GM10248 (cell line): ENCODE data around the gene GLIS1.

Experiments
- CTCF ChIA-PET: fragments of 300-600 bp; sonication (Branson Sonifier 250); formaldehyde crosslinking; extraction: SDS; loops from one replicate; lab custom pipeline; 2021; ENCODE audit warnings: antibody characterized with exemption; lab: Yijun Ruan, JAX
- POLR2A ChIA-PET: fragments of 350-650 bp; sonication (Branson Sonifier 250); formaldehyde crosslinking; extraction: SDS; loops from one replicate; lab custom pipeline; 2020; ENCODE audit warnings: antibody characterized with exemption; lab: Yijun Ruan, JAX
- DNase-seq: peaks from one replicate; pipeline ENCODE4 v3.0.0; 2012; ENCODE audit errors: extremely low spot score
- CTCF ChIP-seq: IDR thresholded peaks from 2 replicates; pipeline ENCODE4 v1.5.1; 2012; ENCODE audit warnings: mild to moderate bottlenecking, low read depth; ENCODE audit errors: extremely low read depth, missing control alignments, control extremely low read depth

The GLIS1 gene

DNA sequence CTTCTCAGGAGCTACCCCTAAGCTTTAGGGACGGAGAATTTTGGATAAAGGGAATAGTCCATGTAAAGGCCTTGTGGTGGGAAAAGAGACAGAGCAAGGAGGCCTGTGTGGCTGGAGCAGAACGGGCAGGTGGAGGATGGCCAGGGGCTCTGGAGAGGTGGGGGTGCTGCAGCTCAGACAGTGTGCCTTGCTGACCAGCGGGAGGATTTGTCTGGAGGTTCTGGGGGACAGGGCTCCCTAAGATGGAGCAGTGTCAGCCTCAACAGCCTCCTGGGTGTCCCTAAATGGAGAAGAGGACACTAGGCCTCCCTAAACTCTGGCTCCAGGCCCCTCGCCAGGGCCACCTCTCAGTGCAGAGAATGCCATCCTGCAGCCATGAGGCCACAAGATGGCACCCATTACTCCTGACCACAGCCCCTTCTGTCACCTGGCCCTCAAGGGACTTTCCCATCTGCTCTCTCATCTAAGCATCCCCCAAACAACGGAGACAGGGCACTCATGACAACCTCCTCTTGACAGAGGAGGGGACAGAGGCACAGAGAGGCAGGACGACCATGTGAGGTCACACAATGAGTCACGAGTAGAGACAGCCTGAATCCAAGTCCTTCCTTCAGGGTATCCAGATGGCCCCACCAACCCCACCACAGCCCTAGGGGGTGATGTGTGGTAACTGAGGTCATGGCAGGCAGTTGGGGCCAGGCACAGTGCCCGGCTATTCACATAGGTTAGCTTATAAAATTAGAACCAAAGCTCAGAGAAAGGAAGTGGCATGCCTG lies 185.0 kb downstream of the GLIS1 start:
- no peak for TF ChIP-seq CTCF
- POLR2A ChIA-PET, result no interaction called here
- no peak for DNase-seq
- CTCF ChIA-PET, result no interaction called here

GRCh38 chr1:53552981-53553733 lies 185.8 kb downstream of the GLIS1 start:
- no peak for TF ChIP-seq CTCF
- DNase-seq, result no peak
- CTCF ChIA-PET, result no interaction called here
- POLR2A ChIA-PET, result no interaction called here

- CTCF ChIA-PET, result no interaction called here
- TF ChIP-seq CTCF, result no peak
- POLR2A ChIA-PET, result no interaction called here
- DNase-seq, result no peak
Observed at GRCh38 chr1:53552146-53552861, 186.7 kb downstream of the GLIS1 start.

- no peak for TF ChIP-seq CTCF
- POLR2A ChIA-PET, result no interaction called here
- CTCF ChIA-PET, result no interaction called here
- DNase-seq, result no peak
Observed at GRCh38 chr1:53551428-53551995, 187.5 kb downstream of the GLIS1 start.

DNA sequence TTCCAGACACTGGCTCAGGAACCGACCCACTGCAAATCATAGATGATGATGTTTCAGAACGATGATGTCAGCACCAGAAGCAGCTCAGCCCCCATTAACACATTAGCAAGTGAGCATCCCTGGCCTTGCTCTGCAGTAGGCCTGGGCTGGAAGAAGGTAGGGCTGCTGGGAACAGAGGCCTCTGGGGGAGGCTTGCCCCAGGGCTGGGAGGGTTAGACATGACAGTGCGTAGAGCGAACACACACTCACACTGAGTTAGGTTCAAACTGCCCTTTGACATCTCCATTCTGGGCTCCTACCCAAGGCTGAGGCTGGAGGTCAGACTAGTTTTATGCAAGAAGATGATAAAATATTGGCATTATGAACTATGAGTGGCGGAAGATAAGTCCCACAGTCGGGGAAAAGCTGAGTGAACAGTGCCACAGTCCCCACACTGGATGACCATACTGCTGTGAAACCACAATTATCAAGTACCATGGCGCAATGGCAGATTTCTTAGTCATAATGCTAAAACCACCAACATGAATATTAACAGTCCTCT lies 188.7 kb downstream of the GLIS1 start:
- ChIA-PET POLR2A (no interaction called here), CTCF (no interaction called here)
- TF ChIP-seq CTCF, result no peak
- no peak for DNase-seq

GRCh38 chr1:53549781-53550180 lies 189.2 kb downstream of the GLIS1 start:
- ChIA-PET POLR2A (no interaction called here), CTCF (no interaction called here)
- no peak for DNase-seq
- no peak for TF ChIP-seq CTCF
